Stimulated activated CD8-positive, alpha-beta memory T cell treated with anti-CD3 and anti-CD28 coated beads, Interleukin-15, amount 100 ng/mL, for 48 hours (primary cell): ENCODE results near the gene LILRA5.
"Not testable (repeated sequence)": the region's sequence is repeated elsewhere in the genome, so short reads cannot be mapped to it uniquely, and the experiment has no call there.

ENCODE experiments used
- DNase-seq, 2 donors: peaks; one replicate each; pipeline ENCODE4 v3.0.0-alpha.2; 2020; ENCODE audit warnings: low read depth in 2 of 2

Gene LILRA5

GRCh38 chr19:54312436-54313377 lies at the start of gene LILRA5:
LILRA5 (minus strand) TSS chr19:54313166; CDS start chr19:54313019, 147 bp downstream.
- no peak for DNase-seq

- not testable (repeated sequence) for DNase-seq
Measured at GRCh38 chr19:54361680-54362422, 48.9 kb upstream of the LILRA5 start.

GRCh38 chr19:54359149-54359820 lies 46.3 kb upstream of the LILRA5 start:
- DNase-seq, result peak; percentile 51 to 58

- no peak for DNase-seq
Measured at GRCh38 chr19:54357381-54357780, 44.4 kb upstream of the LILRA5 start.

- no peak for DNase-seq
Measured at GRCh38 chr19:54356444-54357056, 43.6 kb upstream of the LILRA5 start.

GRCh38 chr19:54355675-54356074 lies 42.7 kb upstream of the LILRA5 start:
- DNase-seq, result no peak

GRCh38 chr19:54354761-54355160 lies 41.8 kb upstream of the LILRA5 start:
- DNase-seq, result no peak

GRCh38 chr19:54352546-54352945 lies 39.6 kb upstream of the LILRA5 start:
- no peak for DNase-seq

GRCh38 chr19:54352041-54352440 lies 39.1 kb upstream of the LILRA5 start:
- no peak for DNase-seq

- no peak for DNase-seq
Measured at GRCh38 chr19:54351474-54351873, 38.5 kb upstream of the LILRA5 start.

GRCh38 chr19:54345938-54346386 lies 33.0 kb upstream of the LILRA5 start:
- no peak for DNase-seq

GRCh38 chr19:54343868-54344267 lies 30.9 kb upstream of the LILRA5 start:
- no peak for DNase-seq

- no peak for DNase-seq
Measured at GRCh38 chr19:54341295-54341694, 28.3 kb upstream of the LILRA5 start.

- DNase-seq, result no peak
Measured at GRCh38 chr19:54339646-54340358, 26.8 kb upstream of the LILRA5 start.

GRCh38 chr19:54338521-54338920 lies 25.6 kb upstream of the LILRA5 start:
- no peak for DNase-seq

- no peak for DNase-seq
Measured at GRCh38 chr19:54337858-54338230, 24.9 kb upstream of the LILRA5 start.

GRCh38 chr19:54336893-54337857 lies 24.2 kb upstream of the LILRA5 start:
- no peak for DNase-seq

- DNase-seq, result no peak
Measured at GRCh38 chr19:54335979-54336892, 23.3 kb upstream of the LILRA5 start.

GRCh38 chr19:54335164-54335563 lies 22.2 kb upstream of the LILRA5 start:
- no peak for DNase-seq
